Esophagus squamous epithelium (tissue), 5 donors: Measurements from ENCODE around the gene BAHCC1. TPM values are rescaled to one million over a fixed set of nuclear protein-coding genes. Genes with fewer than 3 reads are reported as not detected.

Experiments
- DNase-seq: peaks from one replicate; lab custom pipeline; 2025; lab: John Stamatoyannopoulos, UW
- H3K27ac ChIP-seq, 4 donors: fragments of 200-600 bp; sonication (generic); one replicate each; pipeline ENCODE4 v1.5.1; 2016 to 2019; ENCODE audit warnings: mild to moderate bottlenecking in 1 of 4
- H3K27me3 ChIP-seq, 4 donors: fragments of 200-600 bp; sonication (generic); 1 replicate in 3 of 4; 2 replicates in 1 of 4; pipeline versions ENCODE4 v1.5.1 to v1.6.0; 2017 to 2021; ENCODE audit warnings: antibody characterized with exemption in 1 of 4
- H3K36me3 ChIP-seq, 3 donors: fragments of 200-600 bp; sonication (generic); one replicate each; pipeline ENCODE4 v1.5.1; 2016 to 2019
- H3K4me1 ChIP-seq, 3 donors: fragments of 200-600 bp; sonication (generic); one replicate each; pipeline ENCODE4 v1.5.1; 2017 to 2019
- H3K4me3 ChIP-seq, 4 donors: fragments of 200-600 bp; sonication (generic); 1 replicate in 3 of 4; 2 replicates in 1 of 4; pipeline ENCODE4 v1.5.1; 2016 to 2019; ENCODE audit warnings: mild to moderate bottlenecking in 2 of 4, moderate library complexity in 1 of 4
- H3K9me3 ChIP-seq, 3 donors: fragments of 200-600 bp; sonication (generic); one replicate each; pipeline ENCODE4 v1.5.1; 2016 to 2019
- CTCF ChIP-seq, 6 experiments: fragments of 450-650 bp in 4 of 6; fragments of 200-600 bp in 2 of 6; sonication (generic) in 2 of 6; IDR thresholded peaks; one replicate each; pipeline ENCODE4 v1.5.1; 2016 to 2019; ENCODE audit warnings: antibody characterized with exemption in 6 of 6, mild to moderate bottlenecking in 4 of 6, moderate library complexity in 4 of 6
- POLR2A ChIP-seq, 4 donors: fragments of 450-650 bp; IDR thresholded peaks; one replicate each; pipeline ENCODE4 v1.6.1; 2017; ENCODE audit warnings: antibody characterized with exemption in 4 of 4, mild to moderate bottlenecking in 4 of 4, moderate library complexity in 3 of 4
- WGBS, 2 donors: methylation state at CpG; one replicate each; pipeline ENCODE4 v1.1.5; 2018; 5-methylcytosine and 5-hydroxymethylcytosine counted together
- intact Hi-C: fragments of 100-400 bp; cut with DNase I; formaldehyde crosslinking; loops from one replicate; pipeline ENCODE4 v1.15.0; 2022
- total RNA-seq, 4 donors: library from RNA; depleted of rRNA; stranded (reverse); fragments of >200 nt; gene quantifications; one replicate each; pipeline ENCODE4 v1.1.0, GENCODE V29; 2016
- donor health status: DM: yes; HTN: yes; CAD: no.

Gene BAHCC1
- total RNA-seq, 4 donors from 2014 or later, result 3.8 to 10.6 (median 5.4) TPM

- WGBS, 2 donors, result 36% methylated on average over 11 of the region's 41 CpGs; no CpG with 5 or more reads in 1 of the 2 donors
- Histone ChIP-seq H3K4me1 (peaks cover 46 to 66% (median 54%) of the 10 kb centered on the region in 3 donors), H3K4me3 (peak overlapping the region in 1 of 4 donors; percentile 1), H3K36me3 (no peaks in the 10 kb centered on the region), H3K27ac (peak overlapping the region in 3 of 4 donors; percentile 17 to 51 (median 47)), H3K9me3 (no peaks in the 10 kb centered on the region), H3K27me3 (peaks cover 0 to 48% (median 0%) of the 10 kb centered on the region in 4 donors)
- intact Hi-C loops, result no loop called here
- DNase-seq, result no peak
- no peak for TF ChIP-seq CTCF (IDR thresholded peaks at IDR 0.05)
- no peak for TF ChIP-seq POLR2A (IDR thresholded peaks at IDR 0.05)
Observed at GRCh38 chr17:81427173-81428120, 32.2 kb downstream of the BAHCC1 start.

GRCh38 chr17:81428121-81428515 lies 32.9 kb downstream of the BAHCC1 start:
- Histone ChIP-seq H3K9me3 (no peaks in the 10 kb centered on the region), H3K36me3 (no peaks in the 10 kb centered on the region), H3K4me3 (peak overlapping the region in 1 of 4 donors; percentile 1), H3K27ac (peak overlapping the region in 3 of 4 donors; percentile 17 to 51 (median 47)), H3K27me3 (peaks cover 0 to 48% (median 0%) of the 10 kb centered on the region in 4 donors), H3K4me1 (peaks cover 40 to 63% (median 50%) of the 10 kb centered on the region in 3 donors)
- TF ChIP-seq POLR2A (IDR thresholded peaks at IDR 0.05) (no peak), CTCF (IDR thresholded peaks at IDR 0.05) (no peak)
- WGBS, 2 donors, result 10 to 20% methylated on average over 1 to 2 of the region's 12 CpGs
- no peak for DNase-seq
- intact Hi-C loops, result no loop called here

- peak overlapping the region in 1 of 4 donors; percentile 1 for H3K4me3 ChIP-seq
- WGBS, 2 donors, result no CpG with 5 or more reads among the region's 11 CpGs
- intact Hi-C loops, result no loop called here
- DNase-seq, result no peak
- H3K4me1 ChIP-seq, result peaks cover 37 to 63% (median 50%) of the 10 kb centered on the region in 3 donors
- TF ChIP-seq CTCF (IDR thresholded peaks at IDR 0.05), result no peak
- TF ChIP-seq POLR2A (IDR thresholded peaks at IDR 0.05), result no peak
- peak overlapping the region in 1 of 4 donors; percentile 47 for H3K27ac ChIP-seq
- H3K9me3 ChIP-seq, result no peaks in the 10 kb centered on the region
- H3K36me3 ChIP-seq, result no peaks in the 10 kb centered on the region
- H3K27me3 ChIP-seq, result peaks cover 0 to 48% (median 0%) of the 10 kb centered on the region in 4 donors
Observed at GRCh38 chr17:81428516-81428915, 33.3 kb downstream of the BAHCC1 start.

GRCh38 chr17:81428948-81429774 lies 33.9 kb downstream of the BAHCC1 start:
- no peak for DNase-seq
- Histone ChIP-seq H3K9me3 (no peaks in the 10 kb centered on the region), H3K27ac (peak overlapping the region in 3 of 4 donors; percentile 7 to 25 (median 10)), H3K27me3 (peaks cover 0 to 48% (median 0%) of the 10 kb centered on the region in 4 donors), H3K36me3 (no peaks in the 10 kb centered on the region), H3K4me1 (peaks cover 31 to 63% (median 44%) of the 10 kb centered on the region in 3 donors), H3K4me3 (peak overlapping the region in 3 of 4 donors; percentile 6 to 48 (median 21))
- TF ChIP-seq CTCF (IDR thresholded peaks at IDR 0.05) (no peak), POLR2A (IDR thresholded peaks at IDR 0.05) (no peak)
- intact Hi-C loops, result no loop called here
- WGBS, 2 donors, result 17% methylated on average over 2 of the region's 41 CpGs; no CpG with 5 or more reads in 1 of the 2 donors
